Activated CD4-positive, alpha-beta T cell treated with anti-CD3 and anti-CD28 coated beads for 48 hours (primary cell): ENCODE results near the gene SRPK2.

Source experiments
- DNase-seq: peaks from one replicate; pipeline ENCODE4 v3.0.0-alpha.2; 2020

The SRPK2 gene

DNA sequence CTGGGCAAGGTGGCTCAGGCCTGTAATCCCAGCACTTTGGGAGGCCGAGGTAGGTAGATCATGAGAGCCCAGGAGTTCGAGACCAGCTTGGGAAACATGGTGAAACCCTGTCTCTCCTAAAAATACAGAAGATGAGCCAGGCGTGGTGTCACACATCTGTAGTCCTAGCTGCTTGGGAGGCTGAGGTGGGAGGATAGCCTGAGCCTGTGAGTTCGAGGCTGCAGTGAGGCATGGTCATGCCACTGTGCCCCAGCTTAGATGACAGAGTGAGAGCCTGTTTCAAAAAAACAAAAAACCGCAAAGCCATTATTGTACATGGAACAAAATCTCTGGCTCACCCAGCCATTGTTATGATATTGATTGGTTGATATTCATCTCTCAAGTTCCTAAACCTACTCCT, 321.0 kb downstream of the SRPK2 start:
- no peak for DNase-seq
